GM13976 (cell line): ENCODE results near the gene OLFM4.

Source experiments
- DNase-seq: peaks from one replicate; pipeline ENCODE4 v3.0.0; 2012; ENCODE audit warnings: low spot score
- in situ Hi-C: fragments of 300-500 bp; cut with MboI; formaldehyde crosslinking; loops from one replicate; pipeline ENCODE4 v1.12.0; 2022; ENCODE audit warnings: low sequenced_read_pairs, mixed read lengths, inconsistent platforms; ENCODE audit not compliant: unreplicated experiment
- TF ChIP-seq, protein P1 (sequence below): IDR thresholded peaks from 2 replicates; pipeline ENCODE4 v1.5.1; 2012; ENCODE audit warnings: borderline replicate concordance, mild to moderate bottlenecking; ENCODE audit not compliant: insufficient read depth; ENCODE audit errors: extremely low read depth, missing control alignments, control extremely low read depth

Gene OLFM4

DNA sequence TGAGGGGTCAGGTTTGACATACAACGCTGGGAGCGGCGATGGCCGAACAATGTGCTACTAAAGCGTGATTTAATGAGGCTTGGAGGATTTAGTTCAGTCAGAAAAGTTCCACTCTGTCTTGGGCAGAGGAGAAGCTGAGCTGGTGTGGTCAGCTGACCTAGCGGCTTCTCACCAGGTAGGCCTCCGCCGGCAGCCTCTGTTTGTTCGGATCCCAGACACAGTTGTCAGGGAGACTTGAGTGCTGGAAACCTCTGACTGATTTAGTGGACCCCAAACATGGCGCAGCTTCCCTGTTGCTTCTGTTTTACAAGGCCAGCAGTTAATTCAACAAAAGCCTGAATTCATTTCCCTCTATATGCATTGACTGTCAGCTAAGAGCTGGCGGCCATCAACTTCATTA lies 36.5 kb upstream of the OLFM4 start:
- TF ChIP-seq, protein P1, sequence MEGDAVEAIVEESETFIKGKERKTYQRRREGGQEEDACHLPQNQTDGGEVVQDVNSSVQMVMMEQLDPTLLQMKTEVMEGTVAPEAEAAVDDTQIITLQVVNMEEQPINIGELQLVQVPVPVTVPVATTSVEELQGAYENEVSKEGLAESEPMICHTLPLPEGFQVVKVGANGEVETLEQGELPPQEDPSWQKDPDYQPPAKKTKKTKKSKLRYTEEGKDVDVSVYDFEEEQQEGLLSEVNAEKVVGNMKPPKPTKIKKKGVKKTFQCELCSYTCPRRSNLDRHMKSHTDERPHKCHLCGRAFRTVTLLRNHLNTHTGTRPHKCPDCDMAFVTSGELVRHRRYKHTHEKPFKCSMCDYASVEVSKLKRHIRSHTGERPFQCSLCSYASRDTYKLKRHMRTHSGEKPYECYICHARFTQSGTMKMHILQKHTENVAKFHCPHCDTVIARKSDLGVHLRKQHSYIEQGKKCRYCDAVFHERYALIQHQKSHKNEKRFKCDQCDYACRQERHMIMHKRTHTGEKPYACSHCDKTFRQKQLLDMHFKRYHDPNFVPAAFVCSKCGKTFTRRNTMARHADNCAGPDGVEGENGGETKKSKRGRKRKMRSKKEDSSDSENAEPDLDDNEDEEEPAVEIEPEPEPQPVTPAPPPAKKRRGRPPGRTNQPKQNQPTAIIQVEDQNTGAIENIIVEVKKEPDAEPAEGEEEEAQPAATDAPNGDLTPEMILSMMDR, result no peak
- in situ Hi-C loops, result no loop called here
- DNase-seq, result no peak

DNA sequence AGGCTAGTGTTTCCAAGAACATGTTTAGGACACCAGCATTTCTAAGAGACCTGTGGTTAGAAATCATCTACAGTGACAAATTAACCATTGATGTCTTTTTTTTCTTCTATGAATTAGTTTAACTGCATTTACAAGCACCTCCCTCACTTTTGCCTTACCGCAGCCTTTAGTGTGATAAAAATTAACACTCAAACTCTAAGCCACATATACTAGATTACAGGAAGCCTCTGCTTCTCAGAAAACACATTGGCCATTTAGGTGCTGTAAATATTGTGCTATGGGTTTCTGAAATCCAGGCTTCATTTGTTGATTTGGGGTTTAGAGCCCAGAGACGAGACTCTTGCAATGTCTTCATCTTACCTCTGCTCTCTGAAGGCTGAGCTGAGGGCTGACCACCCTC lies 34.6 kb upstream of the OLFM4 start:
- DNase-seq, result no peak
- TF ChIP-seq, protein P1, result no peak
- in situ Hi-C loops, result no loop called here

DNA sequence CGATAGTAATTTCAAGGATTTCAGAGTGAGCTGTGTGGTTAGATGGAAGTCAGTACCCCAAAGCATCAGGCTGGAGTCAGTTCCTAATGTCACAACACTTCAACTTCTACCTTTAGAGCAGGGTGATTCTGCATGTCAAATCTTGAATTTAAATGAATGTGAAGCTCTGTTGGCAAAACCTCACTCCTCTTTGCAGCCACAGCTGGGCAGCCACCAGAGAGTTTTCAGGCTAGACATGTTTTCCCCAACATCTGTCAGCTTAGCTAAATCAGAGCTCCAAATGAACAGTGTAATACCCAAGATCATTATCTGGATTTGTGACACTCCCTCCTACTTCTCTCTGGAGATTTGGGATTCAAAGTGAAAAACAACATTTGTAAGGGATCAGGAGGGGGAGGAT lies 33.7 kb upstream of the OLFM4 start:
- DNase-seq, result no peak
- TF ChIP-seq, protein P1, result no peak
- in situ Hi-C loops, result no loop called here

DNA sequence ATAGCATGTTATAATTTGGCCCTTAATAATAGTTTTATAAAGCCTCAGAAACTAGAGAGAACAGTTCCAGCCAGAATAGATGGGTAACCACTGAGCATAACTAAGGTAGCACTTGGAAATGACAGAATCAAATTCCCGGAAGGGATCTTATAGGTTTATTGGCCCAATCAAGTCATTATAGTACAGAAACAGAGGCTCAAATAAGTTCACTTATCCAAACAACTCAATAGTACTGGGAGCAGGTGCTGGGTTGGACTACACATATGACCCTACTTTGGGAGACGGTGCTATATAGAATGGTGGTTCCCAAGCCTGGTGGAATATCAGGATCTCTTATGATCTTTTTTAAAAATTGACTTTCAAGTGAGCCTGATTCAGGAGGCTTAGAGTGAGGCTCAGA lies 32.7 kb upstream of the OLFM4 start:
- TF ChIP-seq, protein P1, result no peak
- DNase-seq, result no peak
- in situ Hi-C loops, result no loop called here

DNA sequence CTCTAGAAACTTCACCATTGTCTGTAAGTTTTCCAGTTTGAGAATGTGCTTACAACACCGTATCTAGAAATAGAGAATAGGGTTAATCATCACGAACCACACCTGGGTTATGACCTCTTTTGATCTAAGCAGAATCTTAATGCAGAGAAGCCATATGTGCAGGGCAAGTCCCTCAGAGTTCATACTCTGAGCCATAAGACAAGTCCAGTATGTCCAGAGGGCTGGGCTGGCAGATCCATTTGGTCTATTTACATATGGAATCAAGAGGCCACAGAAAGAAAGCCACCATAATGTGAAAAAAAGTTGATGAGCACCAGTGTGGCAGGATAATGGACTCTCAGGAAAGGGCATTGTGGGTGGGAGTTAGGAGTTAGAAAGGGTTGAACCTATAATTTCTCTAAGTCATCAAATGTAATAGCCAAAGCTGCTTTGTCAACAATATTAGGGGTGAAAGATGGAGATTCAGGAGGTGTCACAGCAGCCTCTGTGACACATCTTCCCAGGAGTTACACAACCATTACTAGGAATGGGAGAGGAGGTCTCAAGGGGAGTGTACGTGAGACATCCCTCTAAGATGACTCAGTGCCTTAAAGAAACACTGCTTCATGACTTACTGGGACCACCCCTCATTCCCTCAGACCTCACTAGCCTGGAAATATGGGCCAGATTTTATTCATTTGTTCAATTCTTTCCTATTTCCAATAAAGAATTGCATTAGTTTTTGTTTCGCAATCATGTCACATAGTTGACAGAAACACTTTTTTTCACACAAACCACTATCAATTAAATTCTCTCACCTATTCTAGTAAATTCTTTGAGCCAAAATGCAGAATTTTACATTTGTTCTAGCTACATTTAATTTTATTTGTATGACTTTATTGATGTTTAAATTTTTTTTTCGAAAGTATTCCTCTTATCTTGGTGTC lies 30.4 kb upstream of the OLFM4 start:
- no peak for DNase-seq
- TF ChIP-seq, protein P1, result no peak
- in situ Hi-C loops, result no loop called here

DNA sequence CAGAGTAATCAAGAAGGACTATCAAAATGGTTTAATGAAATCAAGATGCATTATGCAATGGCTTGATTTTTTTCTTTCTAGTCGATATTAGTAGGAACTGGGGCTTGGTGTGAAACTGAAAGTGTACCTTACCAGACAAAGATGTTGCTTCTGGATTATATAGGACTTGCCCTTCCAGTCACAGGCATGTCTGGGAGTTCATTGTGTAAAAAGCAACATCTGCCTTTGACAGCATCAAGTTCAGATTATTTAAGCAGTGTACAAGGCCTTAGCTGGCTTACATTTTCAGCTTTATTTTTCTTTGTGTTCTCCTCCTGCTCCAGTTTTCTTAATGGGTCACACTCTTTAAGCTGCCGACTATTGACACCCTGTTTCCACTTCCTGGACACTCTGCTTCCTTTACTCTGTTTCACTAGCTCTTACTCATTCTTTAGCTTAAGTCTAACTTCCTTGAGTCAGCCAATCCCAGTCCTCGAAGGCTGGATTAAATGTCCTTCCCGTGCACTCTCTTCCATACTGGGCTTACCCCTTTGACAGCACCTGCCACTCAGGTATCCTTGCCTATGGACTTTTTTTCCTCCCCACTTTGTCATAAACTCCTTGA lies 29.4 kb upstream of the OLFM4 start:
- in situ Hi-C loops, result no loop called here
- DNase-seq, result no peak
- TF ChIP-seq, protein P1, result no peak
